ENCODE measurements around the gene TLR6.

Gene TLR6

DNA sequence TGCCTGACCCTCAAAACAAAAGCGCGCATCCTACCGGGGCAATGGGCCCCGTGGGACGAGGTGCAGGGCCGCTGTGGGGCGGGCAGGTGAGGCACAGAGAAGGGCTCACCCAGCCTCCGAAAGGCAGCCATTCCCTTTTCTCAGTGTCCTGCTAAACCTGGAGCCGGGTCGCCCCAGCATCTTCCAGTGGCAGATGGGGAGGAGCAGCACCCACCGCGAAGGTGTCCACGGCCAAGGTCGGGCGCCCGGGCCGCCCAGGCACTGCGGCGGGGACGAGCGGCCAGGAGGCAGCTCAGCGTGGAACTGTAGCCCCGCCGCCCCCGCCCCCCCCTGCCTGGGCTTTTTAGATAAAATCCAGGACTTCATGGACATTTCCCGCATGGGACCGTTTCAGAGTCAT lies 32.9 kb downstream of the TLR6 start:
- no peak for TF ChIP-seq ZFX (IDR thresholded peaks at IDR 0.05)
- TF ChIP-seq, protein P1, sequence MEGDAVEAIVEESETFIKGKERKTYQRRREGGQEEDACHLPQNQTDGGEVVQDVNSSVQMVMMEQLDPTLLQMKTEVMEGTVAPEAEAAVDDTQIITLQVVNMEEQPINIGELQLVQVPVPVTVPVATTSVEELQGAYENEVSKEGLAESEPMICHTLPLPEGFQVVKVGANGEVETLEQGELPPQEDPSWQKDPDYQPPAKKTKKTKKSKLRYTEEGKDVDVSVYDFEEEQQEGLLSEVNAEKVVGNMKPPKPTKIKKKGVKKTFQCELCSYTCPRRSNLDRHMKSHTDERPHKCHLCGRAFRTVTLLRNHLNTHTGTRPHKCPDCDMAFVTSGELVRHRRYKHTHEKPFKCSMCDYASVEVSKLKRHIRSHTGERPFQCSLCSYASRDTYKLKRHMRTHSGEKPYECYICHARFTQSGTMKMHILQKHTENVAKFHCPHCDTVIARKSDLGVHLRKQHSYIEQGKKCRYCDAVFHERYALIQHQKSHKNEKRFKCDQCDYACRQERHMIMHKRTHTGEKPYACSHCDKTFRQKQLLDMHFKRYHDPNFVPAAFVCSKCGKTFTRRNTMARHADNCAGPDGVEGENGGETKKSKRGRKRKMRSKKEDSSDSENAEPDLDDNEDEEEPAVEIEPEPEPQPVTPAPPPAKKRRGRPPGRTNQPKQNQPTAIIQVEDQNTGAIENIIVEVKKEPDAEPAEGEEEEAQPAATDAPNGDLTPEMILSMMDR (conservative IDR thresholded peaks at IDR 0.05) = no peak
- H3K27ac ChIP-seq = no peak overlapping the region

DNA sequence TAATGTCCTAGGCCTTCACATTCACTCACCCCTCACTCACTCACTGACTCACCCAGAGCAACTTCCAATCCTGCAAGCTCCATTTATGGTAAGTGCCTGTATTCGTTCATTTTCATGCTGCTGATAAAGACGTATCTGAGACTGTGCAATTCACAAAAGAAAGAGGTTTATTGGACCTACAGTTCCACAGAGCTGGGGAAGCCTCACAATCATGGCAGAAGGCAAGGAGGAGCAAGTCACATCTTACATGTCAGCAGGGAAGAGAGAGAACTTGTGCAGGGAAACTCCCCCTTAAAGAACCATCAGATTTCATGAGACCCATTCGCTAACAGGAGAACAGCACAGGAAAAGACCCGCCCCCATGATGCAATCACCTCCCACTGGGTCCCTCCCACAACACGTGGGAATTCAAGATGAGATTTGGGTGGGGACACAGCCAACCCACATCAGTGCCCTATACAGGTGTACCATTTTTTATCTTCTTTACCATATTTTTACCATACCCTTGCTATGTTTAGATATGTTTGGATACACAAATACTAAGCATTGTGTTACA lies 33.8 kb downstream of the TLR6 start:
- TF ChIP-seq, protein P1 (conservative IDR thresholded peaks at IDR 0.05) = no peak
- TF ChIP-seq ZFX (IDR thresholded peaks at IDR 0.05) = no peak
- H3K27ac ChIP-seq = no peak overlapping the region

DNA sequence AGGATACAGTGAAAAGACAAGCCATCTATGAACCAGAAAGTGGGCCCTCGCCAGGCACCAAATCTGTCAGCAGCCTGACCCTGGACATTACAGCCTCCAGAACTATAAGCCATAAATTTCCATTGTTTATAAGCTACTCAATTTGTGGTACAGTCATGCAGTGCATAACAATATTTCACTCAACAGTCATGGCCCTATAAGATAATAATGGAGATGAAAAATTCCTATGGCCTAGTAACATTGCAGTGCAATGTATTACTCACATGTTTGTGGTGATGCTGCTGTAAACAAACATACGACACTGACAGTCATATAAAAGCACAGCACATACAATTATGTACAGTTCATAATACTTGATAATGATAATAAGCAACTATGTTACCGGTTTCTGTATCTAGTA lies 34.9 kb downstream of the TLR6 start:
- TF ChIP-seq ZFX (IDR thresholded peaks at IDR 0.05) = no peak
- TF ChIP-seq, protein P1 (conservative IDR thresholded peaks at IDR 0.05) = no peak
- H3K27ac ChIP-seq = no peak overlapping the region

DNA sequence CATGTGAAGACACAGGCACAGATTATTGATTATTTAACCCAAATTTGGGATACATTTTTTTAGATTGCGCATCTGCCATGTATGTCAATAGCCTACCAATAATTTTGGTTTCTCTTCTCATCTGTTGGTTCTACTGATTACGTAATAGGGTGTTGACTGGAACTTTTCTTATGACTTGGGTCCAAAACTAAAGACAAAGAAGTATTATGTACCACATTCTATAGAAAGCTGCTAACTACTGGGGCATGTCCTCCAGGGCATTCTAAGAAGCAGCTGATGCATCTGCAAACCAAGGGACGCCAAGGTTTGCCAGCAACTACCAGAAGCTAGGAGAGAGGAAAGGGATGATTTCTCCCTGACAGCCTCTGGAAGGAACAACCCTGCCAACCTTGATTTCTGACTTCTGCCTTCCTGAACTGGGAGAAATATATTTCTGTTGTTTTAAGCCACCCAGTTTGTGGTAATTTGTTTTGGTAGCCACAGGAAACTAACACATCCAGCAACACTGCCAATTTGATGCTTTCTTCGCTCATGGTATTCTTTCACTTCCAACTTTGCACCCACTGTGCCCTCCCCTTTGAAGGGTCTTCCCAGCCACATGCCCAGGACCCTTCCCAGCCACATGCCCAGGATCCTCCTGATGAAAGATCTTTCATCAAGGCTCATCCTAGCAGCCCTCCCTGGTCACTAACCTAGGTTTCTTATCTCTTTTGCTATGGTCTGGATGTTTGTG lies 36.1 kb downstream of the TLR6 start:
- no peak for TF ChIP-seq ZFX (IDR thresholded peaks at IDR 0.05)
- TF ChIP-seq, protein P1 (conservative IDR thresholded peaks at IDR 0.05) = no peak

DNA sequence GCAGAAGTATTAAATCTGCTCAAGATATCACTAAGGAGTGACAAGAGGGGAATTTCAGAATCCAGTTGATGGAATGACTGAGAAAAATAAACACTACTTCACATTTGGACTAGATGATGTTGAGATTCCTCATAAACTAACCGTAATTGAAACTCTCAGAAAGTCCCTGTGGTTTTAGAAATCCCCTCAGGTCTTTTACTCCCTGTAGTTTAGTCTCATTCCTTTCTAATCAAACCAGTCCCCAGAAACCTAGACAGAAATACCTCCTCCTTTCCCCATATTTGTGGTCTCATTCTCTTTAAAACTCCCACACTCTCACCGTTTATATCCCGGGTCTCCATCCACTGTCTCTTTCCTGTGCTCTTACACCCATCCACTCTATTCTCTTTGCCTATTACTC lies 37.0 kb downstream of the TLR6 start:
- TF ChIP-seq, protein P1 (conservative IDR thresholded peaks at IDR 0.05) = no peak
- no peak for TF ChIP-seq ZFX (IDR thresholded peaks at IDR 0.05)
- H3K27ac ChIP-seq = no peak overlapping the region

More for the DNA sequence above, 36.1 kb downstream of the TLR6 start:
- no peak overlapping the region for H3K27ac ChIP-seq

DNA sequence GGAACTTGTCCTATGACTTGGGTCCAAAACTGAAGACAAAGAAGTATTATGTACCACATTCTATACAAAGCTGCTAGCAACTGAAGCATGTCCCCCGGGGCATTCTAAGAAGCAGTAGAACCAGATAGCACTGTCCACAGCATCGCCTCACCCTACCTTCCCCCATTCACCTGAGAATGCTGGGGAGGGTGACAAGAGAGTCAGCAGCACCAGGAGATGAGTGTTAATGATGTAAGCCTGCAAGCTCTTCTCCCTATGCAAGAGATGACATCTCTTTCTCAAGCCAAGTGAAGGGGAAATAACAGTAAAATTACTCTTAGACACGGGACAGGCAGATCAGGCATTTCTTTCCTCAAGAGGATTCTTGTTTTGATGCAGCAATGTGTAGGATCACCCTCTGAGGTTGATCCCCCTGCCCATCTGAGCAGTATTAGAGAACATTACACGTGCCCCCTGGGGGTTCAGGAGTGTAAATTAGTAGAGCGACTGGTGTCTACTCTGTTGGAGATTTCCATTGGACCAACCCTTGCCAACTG lies 38.1 kb downstream of the TLR6 start:
- H3K27ac ChIP-seq = no peak overlapping the region
- TF ChIP-seq ZFX (IDR thresholded peaks at IDR 0.05) = no peak

DNA sequence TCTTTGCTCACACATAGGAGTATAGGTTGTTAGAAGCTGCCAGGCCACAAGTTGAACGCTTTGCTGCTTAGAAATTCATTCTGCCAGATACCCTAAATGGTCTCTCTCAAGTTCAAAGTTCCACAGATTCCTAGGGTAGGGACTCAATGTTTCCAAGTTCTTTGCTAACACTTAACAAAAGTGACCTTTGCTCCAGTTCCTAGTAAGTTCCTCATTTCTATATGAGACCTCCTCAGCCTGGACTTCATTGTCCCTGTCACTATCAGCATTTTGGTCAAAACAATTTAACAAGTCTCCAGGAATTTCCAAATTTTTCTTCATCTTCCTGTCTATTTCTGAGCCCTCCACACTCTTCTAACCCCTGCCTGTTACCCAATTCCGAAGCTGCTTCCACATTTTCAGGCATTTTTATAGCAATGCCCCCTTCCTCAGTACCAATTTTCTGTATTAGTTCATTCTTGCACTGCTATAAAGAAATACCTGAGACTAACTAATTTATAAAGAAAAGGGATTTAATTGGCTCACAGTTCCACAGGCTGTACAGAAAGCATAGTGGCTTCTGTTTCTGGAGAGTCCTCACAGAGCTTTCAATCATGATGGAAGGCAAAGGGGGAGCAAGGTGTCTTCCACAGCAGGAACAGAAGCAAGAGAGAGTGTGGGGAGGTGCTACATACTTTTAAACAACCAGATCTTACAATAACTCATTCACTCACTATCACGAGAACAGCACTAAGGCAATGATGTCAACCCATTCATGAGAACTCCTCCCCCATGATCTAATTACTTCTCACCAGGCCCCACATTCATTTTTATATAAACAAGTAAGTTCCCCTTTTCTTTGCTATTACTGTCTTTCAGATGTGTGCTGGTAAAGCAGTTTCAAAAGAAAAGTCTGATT lies 40.5 kb downstream of the TLR6 start:
- no peak overlapping the region for H3K27ac ChIP-seq
- TF ChIP-seq, protein P1 (conservative IDR thresholded peaks at IDR 0.05) = no peak
- TF ChIP-seq ZFX (IDR thresholded peaks at IDR 0.05) = no peak

Data from C4-2B (cell line).